ENCODE data around the gene SLAMF8.

Gene SLAMF8

GRCh38 chr1:159849626-159850366 lies 23.1 kb downstream of the SLAMF8 start:
- no peak for TF ChIP-seq SIN3A (IDR thresholded peaks at IDR 0.05; ENCODE audit: borderline replicate concordance, insufficient read depth, low read length)
- TF ChIP-seq, protein P1, sequence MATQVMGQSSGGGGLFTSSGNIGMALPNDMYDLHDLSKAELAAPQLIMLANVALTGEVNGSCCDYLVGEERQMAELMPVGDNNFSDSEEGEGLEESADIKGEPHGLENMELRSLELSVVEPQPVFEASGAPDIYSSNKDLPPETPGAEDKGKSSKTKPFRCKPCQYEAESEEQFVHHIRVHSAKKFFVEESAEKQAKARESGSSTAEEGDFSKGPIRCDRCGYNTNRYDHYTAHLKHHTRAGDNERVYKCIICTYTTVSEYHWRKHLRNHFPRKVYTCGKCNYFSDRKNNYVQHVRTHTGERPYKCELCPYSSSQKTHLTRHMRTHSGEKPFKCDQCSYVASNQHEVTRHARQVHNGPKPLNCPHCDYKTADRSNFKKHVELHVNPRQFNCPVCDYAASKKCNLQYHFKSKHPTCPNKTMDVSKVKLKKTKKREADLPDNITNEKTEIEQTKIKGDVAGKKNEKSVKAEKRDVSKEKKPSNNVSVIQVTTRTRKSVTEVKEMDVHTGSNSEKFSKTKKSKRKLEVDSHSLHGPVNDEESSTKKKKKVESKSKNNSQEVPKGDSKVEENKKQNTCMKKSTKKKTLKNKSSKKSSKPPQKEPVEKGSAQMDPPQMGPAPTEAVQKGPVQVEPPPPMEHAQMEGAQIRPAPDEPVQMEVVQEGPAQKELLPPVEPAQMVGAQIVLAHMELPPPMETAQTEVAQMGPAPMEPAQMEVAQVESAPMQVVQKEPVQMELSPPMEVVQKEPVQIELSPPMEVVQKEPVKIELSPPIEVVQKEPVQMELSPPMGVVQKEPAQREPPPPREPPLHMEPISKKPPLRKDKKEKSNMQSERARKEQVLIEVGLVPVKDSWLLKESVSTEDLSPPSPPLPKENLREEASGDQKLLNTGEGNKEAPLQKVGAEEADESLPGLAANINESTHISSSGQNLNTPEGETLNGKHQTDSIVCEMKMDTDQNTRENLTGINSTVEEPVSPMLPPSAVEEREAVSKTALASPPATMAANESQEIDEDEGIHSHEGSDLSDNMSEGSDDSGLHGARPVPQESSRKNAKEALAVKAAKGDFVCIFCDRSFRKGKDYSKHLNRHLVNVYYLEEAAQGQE (IDR thresholded peaks at IDR 0.05; ENCODE audit: insufficient read depth in 1 of 2, low read depth in 2 of 2, low read length in 2 of 2) = no peak
- no peak for TF ChIP-seq FOXP2 (optimal IDR thresholded peaks at IDR 0.05; ENCODE audit: borderline replicate concordance, extremely low read depth, extremely low read length, insufficient read depth)
- TF ChIP-seq TAF1 (IDR thresholded peaks at IDR 0.05; ENCODE audit: borderline replicate concordance, insufficient read depth, low read length) = no peak
- no peak for TF ChIP-seq POLR2AphosphoS5 (IDR thresholded peaks at IDR 0.05; ENCODE audit: low read depth, low read length)

- no peak for TF ChIP-seq FOXP2 (optimal IDR thresholded peaks at IDR 0.05; ENCODE audit: borderline replicate concordance, extremely low read depth, extremely low read length, insufficient read depth)
- TF ChIP-seq SIN3A (IDR thresholded peaks at IDR 0.05; ENCODE audit: borderline replicate concordance, insufficient read depth, low read length) = no peak
- TF ChIP-seq POLR2AphosphoS5 (IDR thresholded peaks at IDR 0.05; ENCODE audit: low read depth, low read length) = no peak
- TF ChIP-seq, protein P1 (IDR thresholded peaks at IDR 0.05; ENCODE audit: insufficient read depth in 1 of 2, low read depth in 2 of 2, low read length in 2 of 2) = no peak
- TF ChIP-seq TAF1 (IDR thresholded peaks at IDR 0.05; ENCODE audit: borderline replicate concordance, insufficient read depth, low read length) = no peak
Measured at GRCh38 chr1:159851407-159851806, 24.7 kb downstream of the SLAMF8 start.

DNA sequence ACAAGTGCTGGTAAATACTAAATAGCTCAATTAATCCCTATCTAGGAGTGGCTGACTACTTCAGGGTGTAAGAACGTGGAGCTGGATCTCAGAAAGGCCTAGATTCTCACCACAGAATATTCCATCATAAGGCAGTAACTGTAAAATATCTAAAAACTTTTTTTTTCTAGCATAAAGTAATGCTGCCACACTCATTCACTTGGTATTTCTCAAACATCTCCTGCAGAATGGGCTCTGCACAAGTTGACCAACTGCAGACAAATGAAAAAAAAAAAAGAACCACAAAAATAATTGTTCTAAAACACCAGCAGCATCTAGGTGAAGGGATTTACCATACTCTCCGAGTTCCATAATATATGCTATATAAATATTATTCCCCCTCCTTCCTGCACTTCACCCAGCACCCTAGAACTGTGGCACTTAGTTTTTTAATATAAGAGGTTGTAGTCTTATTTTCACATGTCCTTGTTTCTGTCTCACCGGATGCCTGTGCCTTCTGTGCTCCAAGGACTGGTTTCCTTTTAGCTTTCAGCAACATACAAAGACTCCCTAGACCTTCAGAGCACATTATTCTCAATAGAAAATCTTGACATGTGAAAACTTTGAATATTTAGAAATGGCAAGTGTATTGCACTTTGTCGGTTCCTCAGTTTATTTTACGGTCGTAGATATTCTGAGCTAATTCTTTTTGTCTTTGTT lies 26.9 kb downstream of the SLAMF8 start:
- no peak for TF ChIP-seq SIN3A (IDR thresholded peaks at IDR 0.05; ENCODE audit: borderline replicate concordance, insufficient read depth, low read length)
- TF ChIP-seq TAF1 (IDR thresholded peaks at IDR 0.05; ENCODE audit: borderline replicate concordance, insufficient read depth, low read length) = no peak
- TF ChIP-seq, protein P1 (IDR thresholded peaks at IDR 0.05; ENCODE audit: insufficient read depth in 1 of 2, low read depth in 2 of 2, low read length in 2 of 2) = no peak
- TF ChIP-seq FOXP2 (optimal IDR thresholded peaks at IDR 0.05; ENCODE audit: borderline replicate concordance, extremely low read depth, extremely low read length, insufficient read depth) = no peak
- no peak for TF ChIP-seq POLR2AphosphoS5 (IDR thresholded peaks at IDR 0.05; ENCODE audit: low read depth, low read length)

- no peak for TF ChIP-seq POLR2AphosphoS5 (IDR thresholded peaks at IDR 0.05; ENCODE audit: low read depth, low read length)
- TF ChIP-seq TAF1 (IDR thresholded peaks at IDR 0.05; ENCODE audit: borderline replicate concordance, insufficient read depth, low read length) = no peak
- no peak for TF ChIP-seq SIN3A (IDR thresholded peaks at IDR 0.05; ENCODE audit: borderline replicate concordance, insufficient read depth, low read length)
- no peak for TF ChIP-seq FOXP2 (optimal IDR thresholded peaks at IDR 0.05; ENCODE audit: borderline replicate concordance, extremely low read depth, extremely low read length, insufficient read depth)
- TF ChIP-seq, protein P1 (IDR thresholded peaks at IDR 0.05; ENCODE audit: insufficient read depth in 1 of 2, low read depth in 2 of 2, low read length in 2 of 2) = no peak
Measured at GRCh38 chr1:159854116-159854692, 27.5 kb downstream of the SLAMF8 start.
